HG03565 (cell line): ENCODE measurements around the gene SLC47A2.
"Not testable (repeated sequence)": the region's sequence is repeated elsewhere in the genome, so short reads cannot be mapped to it uniquely, and the experiment has no call there.

Experiments
- ATAC-seq: cut with Tn5 transposase; IDR thresholded peaks from one replicate; pipeline ENCODE4 v1.9.1; 2021; ENCODE audit warnings: mild to moderate bottlenecking, moderate library complexity; ENCODE audit not compliant: unreplicated experiment

The SLC47A2 gene

GRCh38 chr17:19708431-19709175 lies 7.8 kb downstream of the SLC47A2 start:
- ATAC-seq = no peak

- ATAC-seq = no peak
These were observed 8.6 kb downstream of the SLC47A2 start for GRCh38 chr17:19707728-19708221.

GRCh38 chr17:19706791-19707727 lies 9.3 kb downstream of the SLC47A2 start:
- no peak for ATAC-seq

- no peak for ATAC-seq
These were observed 10.3 kb downstream of the SLC47A2 start for GRCh38 chr17:19705771-19706770.

GRCh38 chr17:19705201-19705600 lies 11.2 kb downstream of the SLC47A2 start:
- ATAC-seq = no peak

GRCh38 chr17:19703828-19704613 lies 12.4 kb downstream of the SLC47A2 start:
- ATAC-seq = no peak

GRCh38 chr17:19703106-19703827 lies 13.1 kb downstream of the SLC47A2 start:
- no peak for ATAC-seq

GRCh38 chr17:19702217-19702641 lies 14.2 kb downstream of the SLC47A2 start:
- no peak for ATAC-seq

- ATAC-seq = no peak
These were observed 29.8 kb downstream of the SLC47A2 start for GRCh38 chr17:19686400-19687090.

GRCh38 chr17:19684909-19685580 lies 31.3 kb downstream of the SLC47A2 start:
- not testable (repeated sequence) for ATAC-seq

GRCh38 chr17:19683117-19683516 lies 33.3 kb downstream of the SLC47A2 start:
- no peak for ATAC-seq

- ATAC-seq = no peak
These were observed 37.6 kb downstream of the SLC47A2 start for GRCh38 chr17:19678581-19679453.

GRCh38 chr17:19677736-19678379 lies 38.5 kb downstream of the SLC47A2 start:
- no peak for ATAC-seq

GRCh38 chr17:19676896-19677295 lies 39.5 kb downstream of the SLC47A2 start:
- no peak for ATAC-seq

GRCh38 chr17:19673623-19674022 lies 42.8 kb downstream of the SLC47A2 start:
- ATAC-seq = no peak

- no peak for ATAC-seq
These were observed 44.2 kb downstream of the SLC47A2 start for GRCh38 chr17:19672009-19672750.
